ENCODE results near the gene TLR9.
A peak's percentile ranks its signal among the peaks of the same experiment; 100 is the strongest.

TLR9 gene

GRCh38 chr3:52220380-52221026, 4.9 kb downstream of the TLR9 start:
- no peak for DNase-seq (ENCODE audit: low read depth)
- TF ChIP-seq CTCF (IDR thresholded peaks at IDR 0.05; ENCODE audit: low read depth, low read length, missing control alignments): peak; percentile 99
- no peak overlapping the region for H3K4me3 ChIP-seq (ENCODE audit: low read depth, low read length)

- no peak for DNase-seq (ENCODE audit: low read depth)
- no peak overlapping the region for H3K4me3 ChIP-seq (ENCODE audit: low read depth, low read length)
- no peak for TF ChIP-seq CTCF (IDR thresholded peaks at IDR 0.05; ENCODE audit: low read depth, low read length, missing control alignments)
Measured at GRCh38 chr3:52218937-52219650, 6.4 kb downstream of the TLR9 start.

GRCh38 chr3:52218454-52218853, 7.0 kb downstream of the TLR9 start:
- no peak for TF ChIP-seq CTCF (IDR thresholded peaks at IDR 0.05; ENCODE audit: low read depth, low read length, missing control alignments)
- no peak overlapping the region for H3K4me3 ChIP-seq (ENCODE audit: low read depth, low read length)
- DNase-seq (ENCODE audit: low read depth): no peak

- no peak overlapping the region for H3K4me3 ChIP-seq (ENCODE audit: low read depth, low read length)
- DNase-seq (ENCODE audit: low read depth): no peak
Measured at GRCh38 chr3:52218026-52218425, 7.4 kb downstream of the TLR9 start.

GRCh38 chr3:52217409-52217805, 8.0 kb downstream of the TLR9 start:
- no peak for DNase-seq (ENCODE audit: low read depth)
- no peak for TF ChIP-seq CTCF (IDR thresholded peaks at IDR 0.05; ENCODE audit: low read depth, low read length, missing control alignments)
- no peak overlapping the region for H3K4me3 ChIP-seq (ENCODE audit: low read depth, low read length)

More at GRCh38 chr3:52218026-52218425, 7.4 kb downstream of the TLR9 start:
- TF ChIP-seq CTCF (IDR thresholded peaks at IDR 0.05; ENCODE audit: low read depth, low read length, missing control alignments): no peak

GRCh38 chr3:52216585-52217408, 8.6 kb downstream of the TLR9 start:
- no peak for DNase-seq (ENCODE audit: low read depth)
- TF ChIP-seq CTCF (IDR thresholded peaks at IDR 0.05; ENCODE audit: low read depth, low read length, missing control alignments): no peak
- H3K4me3 ChIP-seq (ENCODE audit: low read depth, low read length): no peak overlapping the region

Data from GM12864 (cell line).